HG03439 (cell line): ENCODE measurements around the gene TCP11L2.
"Not testable (repeated sequence)": the region's sequence is repeated elsewhere in the genome, so short reads cannot be mapped to it uniquely, and the experiment has no call there.

ENCODE experiments used
- ATAC-seq: cut with Tn5 transposase; IDR thresholded peaks from one replicate; pipeline ENCODE4 v1.9.1; 2021; ENCODE audit warnings: mild to moderate bottlenecking, moderate library complexity; ENCODE audit not compliant: unreplicated experiment

The TCP11L2 gene

DNA sequence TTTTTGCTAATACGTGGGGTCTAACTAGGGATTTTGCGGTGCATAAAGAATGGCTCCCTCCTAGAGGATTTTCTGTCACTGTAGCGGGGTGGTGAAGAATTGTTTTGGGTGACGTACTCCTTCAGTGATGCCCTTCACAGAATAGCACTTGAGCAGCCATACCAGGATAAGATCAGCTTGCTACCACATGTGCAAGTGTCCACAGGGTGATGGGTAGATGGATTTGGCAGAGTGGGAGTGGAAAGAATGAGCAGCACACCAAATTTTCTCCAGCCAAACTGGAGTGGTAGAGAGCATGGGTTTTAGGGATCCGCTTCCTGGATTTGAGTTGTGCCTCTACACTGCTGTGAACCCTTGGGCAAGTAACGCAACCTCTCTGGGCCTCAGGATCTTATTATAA lies 2.3 kb downstream of the TCP11L2 start:
- ATAC-seq: no peak

DNA sequence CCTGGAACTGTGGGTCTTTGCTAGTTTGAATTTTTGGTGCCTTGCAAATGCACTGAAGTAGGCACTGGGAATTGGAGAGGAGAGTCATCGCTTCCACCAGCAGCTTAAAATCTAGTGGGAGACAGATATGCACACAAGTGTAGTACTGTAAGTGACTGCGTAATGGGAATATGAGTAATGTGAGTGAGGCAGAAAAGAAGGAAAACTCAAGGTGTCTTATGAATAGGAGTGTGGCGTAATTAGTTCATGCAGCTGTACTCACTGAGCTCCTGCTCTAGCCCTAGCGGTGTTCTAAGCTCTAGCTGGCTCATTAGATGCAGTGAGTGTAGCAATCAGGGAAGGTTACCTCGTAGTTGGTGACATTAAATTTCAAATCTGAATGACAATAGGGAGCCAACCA lies 2.8 kb downstream of the TCP11L2 start:
- no peak for ATAC-seq

DNA sequence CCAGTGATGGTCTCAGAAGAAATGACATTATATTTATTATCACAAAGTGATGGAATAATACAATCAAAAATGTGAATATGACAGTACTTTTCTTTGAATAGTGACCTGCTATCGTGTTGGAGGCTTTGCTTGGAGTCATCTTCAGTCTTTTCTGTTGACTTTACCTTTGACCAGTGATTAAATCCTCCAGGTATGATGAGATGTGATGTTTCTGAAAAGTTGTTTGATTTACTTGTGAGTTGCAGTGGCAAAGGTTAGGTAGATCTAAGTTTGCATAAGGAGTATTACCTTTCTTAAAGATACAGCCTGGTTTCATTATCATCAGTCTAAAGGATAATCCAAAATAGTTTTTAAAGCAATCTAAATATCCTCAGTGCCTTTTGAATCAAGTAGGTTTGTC lies 4.6 kb downstream of the TCP11L2 start:
- no peak for ATAC-seq

DNA sequence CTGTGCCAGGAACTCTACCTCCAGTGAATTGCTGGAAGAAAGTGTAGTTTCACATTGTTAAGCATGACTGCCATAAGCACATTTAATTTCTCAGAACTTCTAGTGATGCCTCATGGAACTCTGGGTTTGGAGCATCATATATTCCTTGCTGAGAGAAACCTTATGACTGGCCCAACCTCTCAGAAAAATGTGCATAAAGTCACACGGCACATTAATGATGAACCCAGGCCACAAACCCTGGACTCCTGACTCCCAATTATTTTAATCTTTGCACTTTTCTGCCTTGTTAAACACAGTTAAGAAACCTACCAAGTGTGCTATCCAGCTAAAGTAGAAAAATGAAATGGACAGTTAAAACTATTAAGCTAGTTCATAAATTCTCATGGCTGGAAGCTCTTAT lies 5.6 kb downstream of the TCP11L2 start:
- no peak for ATAC-seq

DNA sequence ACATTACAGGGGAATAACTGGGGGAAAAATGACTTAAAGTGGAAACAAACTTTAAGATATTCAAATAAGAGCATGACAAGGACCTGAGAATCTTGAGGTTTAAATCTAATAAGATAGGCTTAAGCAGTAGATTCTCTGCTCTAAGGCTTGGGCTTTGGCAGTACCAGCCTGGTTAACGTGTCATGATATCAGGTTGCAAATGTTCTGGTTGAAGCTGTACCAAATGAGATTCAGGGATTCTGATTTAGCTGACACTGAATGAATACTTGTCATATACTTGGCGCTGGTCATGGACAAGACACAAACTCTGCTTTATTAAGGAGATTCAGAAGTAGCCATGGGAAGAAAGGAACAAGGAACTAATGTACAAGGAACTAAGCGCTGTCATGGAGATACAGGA lies 6.1 kb downstream of the TCP11L2 start:
- no peak for ATAC-seq

DNA sequence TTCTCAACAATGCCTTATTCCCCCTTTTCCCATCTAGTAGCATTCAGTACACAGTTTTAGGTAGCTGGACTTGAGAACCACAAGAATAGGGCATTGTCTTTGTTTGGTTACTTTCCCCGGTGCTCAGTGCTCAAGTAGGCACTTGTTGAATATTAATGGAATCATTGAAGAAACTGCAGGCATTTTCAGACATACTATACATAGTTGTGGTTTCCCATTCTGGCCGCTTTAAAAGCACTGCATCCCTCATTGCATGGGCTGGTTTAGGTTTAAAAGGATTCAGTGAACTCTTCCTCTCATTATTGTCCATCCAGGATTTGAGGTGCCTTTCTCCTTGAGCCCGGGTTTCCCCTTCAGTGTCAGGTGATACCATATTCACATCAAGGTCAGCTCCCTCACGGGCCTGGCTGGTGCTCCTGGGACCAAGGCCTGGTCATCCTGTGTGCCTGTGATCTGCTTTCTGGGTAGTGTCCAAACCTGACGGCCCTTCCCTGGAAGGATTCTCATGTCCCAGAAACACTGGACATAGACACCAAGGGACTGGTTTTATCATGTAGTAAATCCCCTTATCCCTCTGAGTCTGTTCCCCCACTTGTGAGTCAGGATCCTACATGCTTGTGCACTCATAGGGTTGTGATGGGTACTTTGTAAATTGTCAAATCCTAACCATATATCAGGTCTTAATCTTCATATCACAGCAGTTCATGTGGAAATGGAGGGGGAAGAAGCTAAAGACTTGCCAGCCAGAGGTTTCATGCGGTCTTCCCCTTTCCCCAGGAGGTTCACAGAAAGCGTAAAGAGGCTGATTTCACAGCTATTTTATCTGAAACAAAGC lies 7.4 kb downstream of the TCP11L2 start:
- no peak for ATAC-seq

DNA sequence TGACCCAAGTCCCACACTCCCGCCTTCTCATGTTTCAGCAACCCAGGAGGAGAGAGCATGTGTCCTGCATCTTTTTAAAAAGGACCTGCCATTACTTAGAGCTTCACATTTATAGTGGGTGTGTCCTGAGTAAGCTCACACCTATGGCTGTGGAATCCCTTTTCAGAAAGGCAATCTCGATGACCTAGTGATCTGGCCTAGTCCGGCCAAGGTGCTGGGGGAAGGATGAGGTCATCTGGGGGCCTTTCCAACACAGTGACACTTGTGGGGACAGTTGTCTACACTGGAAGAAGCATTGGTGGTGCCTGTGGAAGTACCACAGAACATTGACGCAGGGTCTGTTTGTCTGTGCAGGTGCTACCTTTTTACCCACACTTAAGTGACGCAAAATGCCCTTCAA lies 8.2 kb downstream of the TCP11L2 start:
- no peak for ATAC-seq

DNA sequence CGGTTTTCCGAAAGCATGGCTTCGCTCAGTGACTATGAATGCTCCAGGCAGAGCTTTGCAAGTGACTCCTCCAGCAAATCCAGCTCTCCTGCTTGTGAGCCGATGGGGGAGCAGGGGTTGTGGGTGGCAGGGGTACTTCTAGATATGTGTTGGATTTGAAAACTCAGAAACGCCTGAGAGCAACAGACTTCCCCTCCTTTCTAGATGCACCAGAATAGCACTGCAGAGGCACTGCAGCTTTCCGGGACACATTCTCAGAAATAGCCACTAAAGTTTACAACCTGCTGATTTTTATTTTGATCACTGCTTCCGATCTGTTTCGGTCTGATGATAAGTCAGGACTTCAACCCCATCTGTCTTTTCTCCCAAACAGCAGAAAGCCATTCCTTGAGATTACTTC lies 8.6 kb downstream of the TCP11L2 start:
- no peak for ATAC-seq

DNA sequence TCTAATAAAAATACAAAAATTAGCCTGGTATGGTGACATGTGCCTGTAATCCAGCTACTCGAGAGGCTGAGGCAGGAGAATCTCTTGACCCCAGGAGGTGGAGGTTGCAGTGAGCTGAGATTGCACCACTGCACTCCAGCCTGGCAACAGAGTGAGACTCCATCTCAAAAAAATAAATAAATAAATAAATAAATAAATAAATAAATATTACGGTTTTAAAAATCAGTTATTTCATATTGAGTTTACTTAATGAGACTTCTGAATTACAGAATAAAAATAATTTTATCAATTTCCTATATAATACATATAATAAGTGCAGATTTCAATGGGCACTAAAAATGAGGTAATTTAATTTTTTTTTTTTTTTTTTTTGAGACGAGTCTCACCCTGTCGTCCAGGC lies 10.9 kb downstream of the TCP11L2 start:
- not testable (repeated sequence) for ATAC-seq

DNA sequence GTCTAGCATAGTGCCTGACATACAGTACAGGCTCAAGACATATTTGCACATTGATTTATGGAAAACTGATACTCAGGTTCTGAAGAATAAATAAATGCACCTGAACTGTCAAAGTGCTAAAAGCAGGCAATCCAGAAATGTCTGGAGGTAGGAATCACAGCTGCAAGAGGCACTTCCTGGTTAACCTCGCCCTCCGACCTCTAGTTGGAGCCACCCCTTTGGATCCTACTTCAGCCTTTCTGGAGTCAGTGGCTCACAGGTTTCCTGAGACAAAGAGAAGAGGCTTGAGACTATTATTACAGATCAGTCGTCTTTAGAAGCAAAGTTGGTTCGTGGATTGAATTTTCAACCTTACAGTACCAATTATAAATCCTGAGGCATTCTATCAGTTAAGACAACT lies 13.0 kb downstream of the TCP11L2 start:
- ATAC-seq: no peak

DNA sequence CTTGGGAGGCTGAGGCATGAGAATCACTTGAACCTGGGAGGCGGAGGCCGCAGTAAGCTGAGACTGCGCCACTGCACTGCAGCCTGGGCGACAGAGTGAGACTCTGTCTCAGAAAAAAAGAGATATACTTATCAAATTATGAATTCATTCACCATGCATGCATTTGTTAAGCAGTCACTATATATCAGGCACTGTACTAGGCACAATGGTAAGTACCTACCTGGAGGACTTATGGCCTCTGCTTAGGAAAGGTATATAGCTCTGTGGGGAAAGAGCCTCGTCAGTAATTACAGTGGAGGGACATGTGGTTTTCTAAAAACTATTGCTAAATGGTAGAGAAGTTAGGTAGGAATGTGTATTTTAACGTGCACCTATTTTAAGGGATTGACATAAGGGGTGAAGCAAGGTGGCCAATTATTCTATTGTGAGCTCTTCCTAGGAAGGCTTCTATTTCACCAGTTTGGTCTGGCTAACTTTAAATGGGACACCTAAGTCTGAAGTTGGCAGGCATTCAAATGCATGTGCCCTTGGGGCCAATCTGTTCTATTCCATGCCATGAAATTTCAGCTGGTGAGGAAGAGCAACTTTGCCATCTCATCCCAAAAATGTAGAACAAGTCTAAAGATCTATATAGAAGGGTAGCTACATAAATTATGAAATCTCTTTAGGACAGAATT lies 15.0 kb downstream of the TCP11L2 start:
- no peak for ATAC-seq

DNA sequence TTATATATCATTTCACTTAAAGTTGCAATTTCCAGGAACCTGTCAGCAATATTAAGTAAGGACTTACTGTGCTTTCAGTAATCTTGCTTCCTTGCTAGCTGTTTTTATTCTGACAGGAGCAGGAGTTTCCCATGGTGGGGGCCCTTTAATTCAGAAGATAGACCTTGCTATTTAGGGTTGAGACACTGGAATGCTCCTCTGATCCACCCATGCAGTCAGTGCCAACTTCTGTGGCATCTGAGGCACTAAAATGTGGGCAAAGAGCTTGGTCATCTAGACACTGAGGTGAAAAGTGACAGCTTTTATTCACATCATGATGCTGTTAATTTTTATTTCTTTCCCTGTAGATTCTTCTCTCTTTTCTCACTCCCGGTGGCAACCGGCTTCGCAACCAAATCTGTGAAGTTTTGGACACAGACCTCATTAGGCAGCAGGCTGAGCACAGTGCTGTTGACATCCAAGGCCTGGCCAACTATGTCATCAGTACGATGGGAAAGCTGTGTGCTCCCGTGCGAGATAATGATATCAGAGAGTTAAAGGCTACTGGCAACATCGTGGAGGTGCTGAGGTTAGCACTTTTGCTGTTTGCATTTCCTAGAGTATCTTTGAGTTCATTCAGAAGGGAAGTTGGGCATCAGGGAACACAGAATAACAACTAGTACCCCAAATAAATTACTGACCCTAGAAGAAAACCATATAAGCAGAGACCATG lies 18.8 kb downstream of the TCP11L2 start:
- no peak for ATAC-seq

DNA sequence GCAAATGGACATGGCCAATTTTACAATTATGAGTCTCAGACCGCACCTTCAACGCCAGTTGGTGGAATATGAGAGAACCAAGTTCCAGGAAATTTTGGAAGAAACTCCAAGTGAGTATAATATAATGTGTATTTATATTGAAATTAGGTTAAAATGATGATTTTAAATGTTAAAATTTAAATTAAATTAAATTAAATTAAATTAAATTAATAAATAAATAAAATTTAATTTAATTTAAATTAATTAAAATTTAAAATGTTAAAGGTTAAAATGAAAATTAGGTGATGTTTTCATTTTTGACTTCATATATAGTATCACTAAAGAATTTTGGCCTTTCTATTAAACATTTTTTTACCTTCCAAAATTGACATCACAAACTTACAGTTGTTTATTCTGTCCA lies 21.0 kb downstream of the TCP11L2 start:
- ATAC-seq: no peak

DNA sequence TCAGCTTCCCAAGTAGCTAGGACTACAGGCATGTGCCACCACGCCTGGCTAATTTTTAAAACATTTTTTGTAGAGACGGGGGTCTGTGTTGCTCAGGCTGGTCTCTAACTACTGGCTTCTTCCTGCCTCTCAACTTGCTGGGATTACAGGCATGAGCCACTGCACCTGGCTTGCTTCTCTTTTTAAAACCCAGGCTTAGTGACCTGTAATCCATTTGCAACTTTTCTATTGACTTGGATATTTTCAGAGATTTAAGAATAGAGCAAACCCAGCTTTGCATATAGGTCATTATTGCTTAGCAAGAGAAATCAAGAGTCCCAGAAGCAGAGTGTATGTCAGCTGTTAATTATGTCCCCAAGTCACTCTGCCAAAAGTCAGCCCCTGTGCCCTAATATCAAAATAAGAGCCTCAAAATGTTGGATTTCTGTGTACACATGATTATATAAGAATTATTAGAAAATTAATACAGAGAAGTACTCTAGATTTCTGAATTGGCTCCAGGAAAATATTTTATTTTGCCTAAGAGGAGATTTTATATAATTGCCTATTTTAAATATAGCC lies 24.9 kb downstream of the TCP11L2 start:
- no peak for ATAC-seq

DNA sequence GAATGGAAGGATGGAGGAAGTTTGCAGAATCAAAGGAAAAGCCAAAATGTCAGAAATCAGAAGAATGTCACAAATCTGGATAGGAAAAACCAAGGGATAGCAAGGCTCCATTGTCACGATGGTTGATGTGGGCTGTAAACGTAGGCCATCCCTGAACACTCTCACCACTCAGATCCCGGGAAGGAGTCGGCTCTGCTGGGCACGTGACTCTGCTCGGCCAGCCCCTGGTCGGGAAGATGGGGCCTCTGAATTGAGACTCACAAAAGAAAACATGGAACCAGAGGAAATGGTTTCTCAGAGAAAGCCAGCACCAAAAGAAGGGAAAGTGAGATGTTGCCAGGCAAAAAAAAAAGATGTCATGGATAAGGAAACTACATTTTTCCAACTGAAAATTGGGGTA lies 26.2 kb downstream of the TCP11L2 start:
- ATAC-seq: no peak

DNA sequence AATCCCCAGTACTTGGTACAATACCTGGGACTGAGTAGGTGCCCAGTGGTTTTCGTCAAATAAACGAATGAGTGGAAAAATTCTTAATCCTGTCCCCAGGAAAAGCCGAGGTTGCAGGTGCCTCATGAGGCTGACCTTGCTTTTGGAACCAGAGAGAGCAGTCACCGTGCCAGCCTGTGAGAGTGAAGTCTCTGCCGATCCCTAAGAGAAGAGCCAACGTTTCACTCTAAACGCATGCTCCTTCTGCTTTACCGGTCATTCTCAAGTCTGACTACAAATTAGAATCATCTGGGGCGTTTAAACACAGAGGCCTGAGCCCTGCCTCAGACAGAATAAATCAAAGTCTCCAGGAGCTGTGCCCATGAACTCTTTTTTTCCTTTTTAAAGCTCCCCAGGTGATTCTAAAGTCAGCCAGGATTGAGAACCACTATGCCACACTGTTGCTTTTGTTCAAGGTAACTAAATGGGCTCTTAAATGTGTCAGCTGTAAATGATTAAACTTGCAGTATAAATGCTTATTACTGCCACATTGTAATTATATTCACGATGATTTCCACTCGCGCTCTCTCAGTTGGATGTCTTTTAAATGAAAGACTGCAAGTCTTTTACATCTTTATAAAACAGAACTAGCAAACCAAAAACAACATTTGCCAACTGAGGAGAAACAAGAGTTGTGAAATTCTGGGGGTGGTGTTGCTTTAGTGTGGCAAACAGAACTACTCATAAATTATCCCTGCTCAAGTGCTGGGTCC lies 26.9 kb downstream of the TCP11L2 start:
- ATAC-seq: no peak

DNA sequence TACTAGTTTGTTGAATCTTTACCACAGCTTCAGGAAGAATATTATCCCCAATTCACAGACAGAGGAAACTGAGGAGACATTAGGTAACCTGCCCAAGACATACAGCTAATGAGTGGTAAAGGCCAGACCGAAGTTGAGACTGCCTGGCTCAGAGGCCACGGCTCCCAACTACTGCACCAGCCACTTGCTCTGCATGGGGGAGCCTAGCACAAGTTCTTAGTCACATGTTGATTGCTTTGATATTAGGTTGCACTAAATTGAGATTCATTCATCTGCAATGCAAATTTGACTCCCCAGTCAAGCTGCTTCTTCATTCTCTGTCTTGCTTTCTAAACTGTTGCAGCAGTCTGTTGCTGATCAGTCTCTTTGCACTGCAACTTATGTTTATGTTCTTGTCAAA lies 29.1 kb downstream of the TCP11L2 start:
- ATAC-seq: no peak

DNA sequence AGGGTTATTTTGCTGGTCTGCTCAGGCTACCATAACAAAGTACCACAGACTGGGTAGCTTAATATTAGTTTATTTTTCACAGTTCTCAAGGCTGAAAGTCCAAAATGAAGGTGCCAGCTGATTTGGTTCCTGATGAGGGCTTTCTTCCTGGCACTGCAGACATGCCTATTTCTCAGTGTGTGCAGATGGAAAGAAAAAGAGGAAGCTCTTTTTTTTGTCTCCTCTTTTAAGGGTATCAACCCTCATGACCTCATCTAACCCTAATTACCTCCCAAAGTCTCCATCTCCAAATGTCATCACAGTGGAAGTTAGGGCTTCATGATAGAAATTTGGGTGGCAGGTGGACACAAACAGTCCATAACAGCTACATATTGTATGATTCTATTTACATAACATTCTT lies 30.0 kb downstream of the TCP11L2 start:
- ATAC-seq: no peak

DNA sequence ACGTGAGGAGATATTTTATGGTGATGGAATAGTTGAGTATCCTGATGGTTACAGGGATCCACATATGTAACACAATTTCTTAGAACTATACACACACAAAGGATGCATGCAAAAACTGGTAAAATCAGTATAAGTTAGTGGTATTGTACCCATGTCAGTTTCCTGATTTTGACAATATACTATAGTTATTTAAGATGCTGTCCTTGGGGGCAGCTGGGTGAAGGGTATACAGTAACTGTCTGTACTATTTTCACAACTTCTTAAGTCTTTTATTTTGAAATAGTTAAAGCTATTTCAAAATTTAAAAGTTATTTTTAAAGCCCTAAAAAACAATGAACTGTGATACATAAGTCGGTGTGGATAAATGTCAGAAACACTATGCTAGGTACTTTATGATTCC lies 30.5 kb downstream of the TCP11L2 start:
- ATAC-seq: no peak

DNA sequence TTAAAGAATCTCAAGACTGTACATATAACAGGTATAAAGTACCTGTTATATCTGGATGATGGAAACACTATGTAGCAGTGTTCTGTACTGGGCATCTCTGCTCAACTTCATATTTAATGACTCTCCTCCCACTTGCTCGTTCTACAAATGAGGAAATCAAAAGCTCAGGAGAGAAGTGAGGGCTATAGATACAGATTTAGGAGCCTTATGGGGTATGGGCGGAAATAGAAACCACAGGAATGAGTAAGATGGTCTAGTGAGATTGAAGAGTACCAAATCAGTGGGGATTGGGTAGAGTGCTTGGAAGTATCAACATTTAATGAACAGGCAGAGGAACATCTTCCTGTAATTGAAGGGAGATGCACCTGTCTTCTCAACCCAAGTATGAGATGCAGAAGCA lies 31.2 kb downstream of the TCP11L2 start:
- no peak for ATAC-seq
